Activated T-helper 1 cell treated with anti-CD3 and anti-CD28 coated beads, Interleukin-2, amount 50 U/mL, for 16 hours (primary cell): ENCODE results near the gene TNNI3K.

Source experiments
- DNase-seq, 2 donors: peaks; one replicate each; pipeline ENCODE4 v3.0.0-alpha.2; 2020; ENCODE audit warnings: low read depth in 1 of 2, low spot score in 1 of 2

TNNI3K gene

DNA sequence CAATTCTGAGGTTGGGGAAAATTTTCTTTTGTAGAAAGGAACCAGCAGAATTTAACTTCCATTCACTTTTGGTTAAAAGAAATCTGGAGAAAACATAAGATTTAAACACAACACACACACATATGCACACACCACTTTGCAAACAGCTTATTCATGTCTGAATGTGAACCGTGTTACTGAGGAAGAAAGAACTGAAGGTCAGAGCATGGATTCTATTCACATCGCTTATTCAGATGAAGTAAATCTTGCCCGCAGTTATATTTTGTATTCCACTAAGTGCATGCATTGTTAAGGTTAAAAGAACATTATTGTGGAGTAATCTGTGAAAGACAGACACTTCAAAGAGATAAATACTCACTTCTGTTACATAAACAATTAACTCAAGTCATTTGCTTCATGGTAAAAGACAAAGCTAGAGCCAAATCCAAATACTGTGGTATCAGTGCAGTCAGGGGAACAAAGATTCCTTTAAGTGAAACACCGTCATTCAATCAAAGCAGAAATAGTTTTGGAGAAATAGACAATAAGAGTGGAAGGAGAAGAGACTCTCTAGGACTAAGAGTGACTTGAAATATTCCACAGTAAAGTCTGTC lies 195.3 kb downstream of the TNNI3K start:
- DNase-seq, result no peak

DNA sequence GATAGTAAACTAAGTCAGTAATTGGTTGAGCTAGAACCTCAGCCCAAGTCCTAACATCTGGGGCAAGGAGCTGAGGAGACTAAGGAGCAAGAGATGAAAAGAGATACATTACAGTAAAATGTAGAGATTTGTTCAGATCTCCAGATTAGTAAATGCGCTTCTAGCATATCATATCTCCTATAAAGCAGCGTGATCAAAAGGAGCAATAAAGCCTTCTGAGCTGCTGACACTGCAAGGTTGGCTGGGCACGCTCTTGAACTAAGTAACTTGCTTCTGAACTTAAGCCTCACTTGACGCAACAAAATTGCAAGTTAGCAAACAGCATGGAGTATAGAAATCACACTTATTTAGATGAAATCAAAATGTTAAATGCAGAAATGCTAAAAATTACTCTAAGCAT lies 196.3 kb downstream of the TNNI3K start:
- DNase-seq, result no peak

DNA sequence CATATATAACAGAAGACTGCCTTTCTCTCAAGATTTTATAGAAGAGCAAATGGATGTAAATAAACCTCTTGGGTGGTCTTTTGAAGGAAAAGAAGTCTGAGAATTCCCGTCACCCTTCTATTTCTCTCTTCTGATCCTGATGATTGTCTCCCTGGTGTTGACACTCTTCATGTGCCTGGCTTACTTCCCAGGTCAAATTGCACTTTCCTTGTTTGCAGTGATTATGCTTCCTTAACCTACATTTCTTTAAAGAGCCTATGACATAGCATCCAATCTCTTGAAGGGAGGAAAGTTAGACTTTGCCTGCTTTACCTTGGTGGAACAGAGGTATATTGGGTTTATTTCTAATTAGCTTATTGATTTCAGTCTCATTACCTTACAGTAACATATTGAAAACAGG lies 197.1 kb downstream of the TNNI3K start:
- DNase-seq, result no peak

DNA sequence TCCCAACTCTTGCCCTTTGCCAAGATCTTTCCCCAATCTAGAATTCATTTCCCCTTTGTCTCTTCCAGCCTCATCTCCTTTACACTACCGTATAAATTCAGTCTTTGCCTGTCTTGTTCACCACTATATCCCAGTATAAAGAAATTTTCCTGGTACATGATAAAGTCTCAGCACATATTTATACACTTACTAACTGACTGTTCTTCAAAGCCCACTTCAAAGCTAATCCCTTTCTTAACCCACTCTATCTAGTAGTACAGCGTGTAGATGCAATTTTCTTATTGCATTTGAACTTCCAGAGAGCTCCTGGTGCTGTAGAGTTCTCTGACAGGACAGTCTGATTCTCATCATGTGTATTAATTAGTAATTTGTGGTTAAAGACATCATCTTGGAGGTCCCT lies 199.1 kb downstream of the TNNI3K start:
- DNase-seq, result no peak

DNA sequence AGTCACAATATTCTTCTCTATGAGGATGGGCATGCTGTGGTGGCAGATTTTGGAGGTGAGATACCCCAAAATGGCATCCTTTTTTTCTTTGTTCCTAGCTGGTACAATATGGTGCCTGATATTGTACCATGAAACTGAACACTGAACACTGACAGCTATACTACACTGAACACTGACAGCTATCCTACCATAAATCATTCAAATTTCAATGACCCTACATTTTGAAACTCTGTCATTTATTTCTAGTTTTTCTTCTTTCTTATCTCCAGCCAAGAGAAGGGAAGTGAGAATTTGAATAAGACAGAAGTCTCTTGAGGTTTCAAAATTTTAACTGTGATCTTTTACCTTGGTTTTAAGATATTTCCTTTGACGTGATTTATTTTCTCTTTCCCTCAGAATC lies 200.9 kb downstream of the TNNI3K start:
- no peak for DNase-seq

DNA sequence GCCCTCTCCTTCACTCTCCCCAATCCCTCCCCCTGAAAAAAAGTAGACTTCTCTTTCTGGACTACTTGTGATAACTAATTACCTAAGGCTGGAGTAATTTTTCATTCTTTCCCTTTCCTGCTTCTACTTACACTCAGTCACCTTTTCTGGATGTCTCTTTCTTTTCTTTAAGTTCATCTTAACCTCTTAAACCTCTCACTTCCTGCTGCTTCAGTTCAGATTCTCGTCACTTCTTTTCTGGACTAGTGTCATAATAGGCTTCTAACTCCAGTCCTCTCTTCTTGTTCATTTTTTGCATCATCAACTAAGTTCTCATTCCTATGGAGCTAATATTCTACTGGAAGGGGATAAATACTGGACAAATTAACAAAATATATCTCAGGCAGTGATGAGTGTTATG lies 201.8 kb downstream of the TNNI3K start:
- DNase-seq, result no peak

DNA sequence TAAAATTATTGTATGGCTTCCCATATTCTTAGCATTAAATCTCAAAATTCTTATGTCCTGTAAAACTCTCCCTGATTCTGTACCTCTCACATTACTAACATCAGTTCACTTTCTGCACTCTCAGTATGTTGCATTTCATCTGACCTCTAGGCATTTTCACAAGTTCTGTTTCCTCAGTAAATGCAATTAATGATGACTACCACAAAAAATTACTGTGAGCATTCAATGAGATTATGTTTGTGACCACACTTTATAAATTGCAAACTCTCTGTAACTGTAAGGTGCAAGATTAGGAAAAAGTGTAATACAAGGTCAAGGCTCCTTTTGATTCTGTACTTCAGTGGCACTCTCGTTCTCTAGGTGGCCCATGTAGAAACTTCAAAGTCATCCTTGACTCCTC lies 216.8 kb downstream of the TNNI3K start:
- DNase-seq, result no peak

DNA sequence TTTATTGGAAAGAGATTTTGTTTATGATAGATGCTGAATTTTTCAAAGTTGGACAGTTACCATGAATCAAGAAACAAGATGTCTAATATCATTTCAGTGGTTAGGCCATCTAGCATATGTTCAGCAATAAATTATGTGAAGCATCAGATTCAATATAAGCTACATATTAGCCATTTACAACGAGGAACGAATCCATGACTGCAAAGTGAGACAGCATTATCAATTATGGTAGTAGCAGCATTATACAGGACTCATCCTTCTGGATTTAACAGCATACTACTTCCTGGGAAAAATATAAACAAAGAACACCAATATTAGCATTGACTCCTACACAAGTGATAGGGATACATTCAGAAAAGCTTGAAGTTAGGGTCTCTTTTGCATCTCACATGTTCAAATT lies 218.1 kb downstream of the TNNI3K start:
- no peak for DNase-seq

DNA sequence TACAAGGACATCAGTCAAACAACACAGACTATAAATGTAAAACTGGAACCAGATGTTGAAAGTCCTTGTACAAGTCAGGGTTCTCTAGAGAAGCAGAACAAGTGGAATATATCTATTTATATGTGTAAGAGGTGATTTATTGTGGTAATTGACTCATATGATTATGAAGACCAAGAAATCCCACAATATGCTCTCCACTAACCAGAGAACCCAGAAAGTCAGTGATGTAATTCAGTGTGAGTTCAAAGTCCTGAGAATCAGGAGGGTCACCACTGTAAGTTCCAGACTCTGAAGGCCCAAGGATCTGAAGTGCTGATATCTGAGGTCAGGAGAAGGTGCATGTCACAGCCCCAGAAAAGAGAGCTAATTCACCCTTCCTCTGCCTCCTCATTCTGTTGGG lies 220.2 kb downstream of the TNNI3K start:
- no peak for DNase-seq

DNA sequence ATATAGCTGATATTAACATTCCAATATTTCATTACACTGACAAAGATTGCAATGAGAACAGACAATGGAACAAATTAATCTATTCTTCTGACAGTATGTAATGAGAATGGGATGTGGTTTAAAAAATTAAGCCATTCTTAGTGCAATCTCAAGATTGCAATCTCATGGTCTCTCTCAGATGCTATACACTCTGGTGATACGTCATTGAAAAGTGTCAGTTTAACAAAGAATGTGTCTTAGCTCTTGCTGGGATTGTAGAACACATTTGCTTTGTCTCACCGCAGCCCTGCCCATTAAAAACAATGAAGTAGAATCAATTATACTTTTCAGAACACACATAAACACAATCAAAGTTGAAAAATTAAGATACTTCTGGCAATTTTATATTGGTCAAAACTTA lies 222.1 kb downstream of the TNNI3K start:
- DNase-seq, result no peak

DNA sequence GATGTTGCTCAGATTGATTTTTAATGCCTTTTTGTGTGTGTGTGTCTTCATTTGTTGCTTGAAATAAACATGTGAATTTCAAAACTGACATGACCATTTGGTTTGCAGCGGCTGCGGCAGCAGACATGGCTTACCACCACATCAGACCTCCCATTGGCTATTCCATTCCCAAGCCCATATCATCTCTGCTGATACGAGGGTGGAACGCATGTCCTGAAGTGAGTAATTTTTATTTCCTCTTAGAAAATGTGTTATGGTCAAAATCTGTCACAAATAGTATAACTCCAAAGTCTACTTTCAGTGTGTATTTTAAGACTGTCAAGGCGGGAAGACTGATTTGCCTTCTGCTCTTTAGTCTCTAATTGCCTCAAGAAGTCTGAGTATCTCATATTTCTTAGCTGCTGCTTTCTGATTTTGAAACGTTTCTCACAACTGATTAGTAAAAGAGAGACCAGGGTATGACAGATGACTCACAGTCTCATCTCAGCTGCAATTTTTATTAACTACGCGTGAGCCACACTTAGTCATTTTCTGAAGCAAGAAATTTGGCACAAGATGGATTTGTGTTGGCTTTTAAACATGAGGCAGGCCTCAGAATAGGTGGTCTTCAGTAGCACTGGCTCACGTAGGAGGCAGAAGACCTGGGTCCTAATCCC lies 228.3 kb downstream of the TNNI3K start:
- DNase-seq, result no peak

DNA sequence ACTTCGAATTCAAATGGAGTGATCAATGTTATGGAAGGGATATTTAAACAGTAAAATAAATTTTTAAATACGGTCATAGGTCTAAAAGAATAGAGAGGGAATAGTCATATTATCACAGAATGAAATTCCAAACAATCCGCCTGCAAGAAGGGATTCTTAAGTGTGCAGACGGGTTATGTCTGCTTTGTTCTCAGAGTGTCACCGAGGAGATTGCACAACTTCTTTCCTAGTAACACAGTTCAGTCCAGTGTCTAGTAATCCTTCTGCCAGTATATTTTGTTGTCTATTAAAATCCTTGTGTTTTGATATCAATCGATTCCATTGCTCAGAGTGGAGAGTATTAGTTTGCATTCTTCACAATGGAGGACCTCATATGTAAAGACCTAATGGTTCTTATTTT lies 228.8 kb downstream of the TNNI3K start:
- DNase-seq, result no peak

DNA sequence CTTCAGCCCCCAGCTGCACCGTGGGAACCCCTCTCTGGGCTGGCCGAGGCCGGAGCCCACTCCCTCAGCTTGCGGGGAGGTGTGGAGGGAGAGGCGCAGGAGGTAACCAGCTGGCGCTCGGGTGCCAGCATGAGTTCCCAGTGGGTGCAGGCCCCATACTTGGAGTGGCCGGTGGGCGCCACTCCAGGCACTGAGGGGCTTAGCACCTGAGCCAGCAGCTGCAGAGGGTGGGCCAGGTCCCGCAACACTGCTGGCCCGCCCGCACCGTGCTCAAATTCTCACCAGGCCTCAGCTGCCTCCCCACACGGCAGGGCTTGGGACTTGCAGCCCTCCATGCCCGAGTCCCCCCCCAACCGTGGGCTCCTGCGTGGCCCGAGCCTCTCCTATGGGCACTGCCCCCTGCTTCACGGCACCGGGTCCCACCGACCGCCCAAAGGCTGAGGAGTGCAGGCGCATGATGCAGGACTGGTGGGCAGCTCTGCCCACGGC lies 230.1 kb downstream of the TNNI3K start:
- DNase-seq, result no peak

DNA sequence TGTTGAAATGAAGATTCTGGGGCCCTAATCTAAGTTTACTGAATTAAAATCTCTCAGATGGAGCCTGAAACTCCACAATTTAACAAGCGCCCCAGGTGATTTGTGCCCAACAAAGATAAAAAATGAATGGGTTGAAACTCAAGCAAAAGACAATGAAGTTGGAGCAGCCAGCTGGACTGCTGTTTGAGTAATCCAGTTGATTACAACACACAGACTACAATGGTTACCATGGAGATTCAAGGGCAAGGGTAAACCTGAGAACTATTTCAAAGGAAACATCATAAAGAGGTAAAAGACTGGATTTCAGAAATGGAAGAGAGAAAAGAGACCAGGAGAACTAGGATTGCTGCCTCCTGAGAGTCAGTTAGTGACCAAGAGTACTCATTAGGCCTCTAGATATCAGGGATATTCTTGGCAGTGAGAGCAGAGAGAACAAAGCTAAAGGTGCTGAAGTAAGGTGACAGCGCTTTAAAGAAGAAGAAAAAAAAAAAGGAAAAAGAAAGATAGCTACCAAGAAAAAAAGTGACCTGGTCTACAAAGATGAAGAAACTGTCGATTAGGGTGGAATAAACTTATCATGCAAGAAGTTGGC lies 232.7 kb downstream of the TNNI3K start:
- DNase-seq, result no peak

DNA sequence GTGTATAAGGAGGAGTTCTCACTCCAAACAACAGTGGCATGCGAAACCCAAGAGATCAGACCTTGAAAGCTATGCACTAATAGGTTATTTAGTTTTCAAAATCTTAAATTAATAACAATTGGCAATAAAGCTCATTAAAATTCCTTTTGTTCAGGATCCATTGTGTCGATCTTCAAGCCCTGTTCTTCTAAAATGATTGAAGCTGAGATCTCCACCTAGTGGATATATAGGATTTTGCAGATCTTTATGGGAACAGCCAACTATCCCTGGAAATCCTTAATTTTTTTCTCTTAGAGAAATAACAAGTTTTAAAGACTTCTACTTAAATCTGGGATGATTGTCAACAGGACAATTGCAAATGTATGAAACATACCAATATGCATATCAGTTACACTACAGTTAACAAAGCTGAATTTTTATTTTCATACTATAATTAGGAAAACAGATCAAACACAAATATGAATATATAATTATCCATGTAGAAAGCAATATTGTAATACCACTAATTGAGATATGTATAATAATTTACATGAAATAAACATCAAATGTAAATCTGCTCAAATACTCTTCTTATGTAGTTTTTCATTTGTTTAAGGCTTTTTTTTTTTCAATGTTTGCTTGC lies 233.9 kb downstream of the TNNI3K start:
- no peak for DNase-seq

DNA sequence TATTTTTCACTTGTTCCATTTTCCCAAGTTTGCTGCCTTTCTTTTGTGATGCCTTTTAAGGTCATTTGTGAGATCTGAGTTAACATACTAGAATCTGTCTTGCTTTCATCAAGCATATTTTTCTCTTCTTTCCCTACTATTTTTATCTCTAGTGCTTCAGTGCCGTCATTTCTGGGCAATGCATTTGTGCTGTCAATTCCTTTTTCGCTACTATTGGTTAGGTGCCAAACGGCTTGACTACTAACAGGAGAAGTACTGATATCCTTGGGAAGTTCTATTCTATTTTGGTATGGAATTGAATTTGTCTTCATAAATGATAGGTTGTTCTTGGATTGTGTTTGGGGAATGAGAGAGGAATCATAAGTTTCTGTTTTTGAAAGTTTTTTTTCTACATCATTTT lies 235.1 kb downstream of the TNNI3K start:
- DNase-seq, result no peak

DNA sequence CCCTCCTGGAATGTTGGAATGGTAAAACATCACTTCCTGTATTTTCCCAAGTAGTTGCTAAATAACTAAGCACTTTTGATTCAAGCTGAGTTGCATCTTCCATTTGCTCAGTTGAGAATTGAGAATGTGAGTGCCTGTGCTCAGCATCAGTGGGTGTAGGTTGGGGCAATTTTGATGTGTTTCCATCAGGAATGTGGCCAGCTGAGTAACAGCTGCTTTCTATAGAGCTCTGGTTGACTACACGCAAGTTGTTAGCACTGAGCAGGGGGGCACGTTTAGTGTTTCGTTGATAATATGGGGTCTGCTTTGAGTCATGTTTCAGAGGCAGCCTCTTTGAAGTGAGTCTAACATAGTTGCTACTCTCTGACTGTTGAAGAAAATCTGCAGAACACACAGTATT lies 235.7 kb downstream of the TNNI3K start:
- DNase-seq, result no peak

DNA sequence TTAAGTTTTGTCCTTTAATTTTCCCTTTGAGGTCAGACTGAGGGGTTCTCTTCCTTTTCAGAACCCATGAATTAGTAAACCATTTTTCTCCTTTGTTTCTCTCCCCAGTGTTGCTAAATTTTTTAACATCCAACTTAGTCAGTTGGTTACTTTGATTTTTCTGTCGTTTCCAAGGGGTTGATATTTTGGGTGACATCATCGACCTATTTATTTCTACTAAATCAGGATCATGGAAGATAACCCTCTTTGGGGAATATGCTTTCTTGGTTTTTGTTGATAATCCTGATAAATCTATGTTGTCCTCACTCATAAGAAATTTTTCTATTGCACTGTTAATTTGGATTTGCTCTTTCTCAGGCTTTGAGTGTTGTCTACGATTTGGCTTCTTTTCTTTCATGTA lies 236.3 kb downstream of the TNNI3K start:
- no peak for DNase-seq

DNA sequence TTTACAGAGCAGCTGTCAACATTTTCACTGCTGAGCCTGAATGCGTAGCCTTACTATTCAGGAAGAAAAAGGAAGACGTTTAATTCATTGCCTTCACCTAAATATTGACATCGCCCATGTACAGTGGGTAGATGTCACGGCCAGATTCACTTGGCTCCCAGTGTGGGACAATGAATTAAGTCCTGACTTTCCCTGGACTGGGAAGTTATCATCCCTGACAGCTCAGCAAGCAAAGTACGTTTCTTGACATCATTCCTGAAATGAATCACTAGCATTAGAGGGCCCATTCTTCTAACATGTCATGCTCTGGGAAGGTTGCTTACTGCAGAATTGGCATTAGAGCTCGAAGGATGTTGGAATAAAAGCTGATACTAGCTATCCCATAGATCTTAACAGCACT lies 239.4 kb downstream of the TNNI3K start:
- DNase-seq, result no peak

DNA sequence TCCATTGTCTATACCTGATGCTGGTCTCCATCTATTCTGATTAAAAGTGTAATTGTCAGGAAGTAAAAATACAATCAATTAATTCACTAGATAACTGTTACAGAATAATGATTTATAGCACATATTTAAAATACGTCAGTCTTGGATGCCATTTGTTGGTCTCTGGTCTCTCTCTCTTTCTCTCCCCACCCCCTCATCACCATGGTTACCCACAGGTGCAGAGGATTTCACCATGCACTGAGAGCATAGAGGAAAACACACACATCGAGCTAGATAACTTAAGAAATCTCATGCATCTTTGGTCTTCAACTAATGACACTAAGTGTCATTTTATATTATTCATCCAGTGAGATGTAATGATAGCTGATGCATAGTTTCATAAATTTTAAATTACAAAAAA lies 243.8 kb downstream of the TNNI3K start:
- no peak for DNase-seq

DNA sequence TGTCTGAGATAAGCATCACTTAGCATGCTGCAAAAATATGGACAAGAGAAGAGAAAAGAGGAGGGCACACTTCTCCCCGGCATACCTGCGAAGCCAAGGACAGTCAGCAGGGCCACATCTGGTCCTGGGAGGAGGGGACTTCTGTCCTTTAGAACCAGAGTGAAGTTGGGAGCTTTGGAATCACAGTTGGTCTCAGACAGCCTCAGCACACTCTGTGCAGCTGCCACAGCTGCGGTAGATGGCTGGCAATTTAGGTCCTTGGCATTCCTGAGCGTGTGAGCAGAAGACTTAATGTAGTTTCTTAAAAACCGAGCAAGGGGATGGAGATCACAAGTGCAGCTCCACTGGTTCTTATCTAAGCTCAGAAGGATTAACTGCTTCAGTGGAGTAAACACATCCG lies 244.9 kb downstream of the TNNI3K start:
- no peak for DNase-seq

DNA sequence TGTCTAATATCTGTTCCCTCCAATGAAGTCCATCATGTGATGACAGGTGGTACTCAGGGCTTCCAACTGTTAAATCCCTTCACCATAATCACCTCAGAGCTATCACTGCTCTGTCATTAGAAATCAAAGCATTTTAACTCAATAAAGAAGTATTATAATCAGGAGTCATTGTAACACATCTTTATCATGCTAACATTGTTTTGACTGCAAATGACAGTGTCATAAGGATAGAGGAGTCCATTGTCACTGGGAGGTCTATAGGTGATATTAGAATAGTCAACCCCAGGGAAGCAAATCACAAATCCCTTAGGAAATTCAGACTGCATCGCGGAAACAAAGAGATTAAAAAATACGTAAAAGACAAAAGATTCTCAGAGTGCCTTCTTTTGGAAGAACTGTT lies 246.4 kb downstream of the TNNI3K start:
- DNase-seq, result no peak
